ENCODE measurements around the gene AOPEP. TPM values are rescaled to one million over a fixed set of nuclear protein-coding genes. Genes with fewer than 3 reads are reported as not detected.

Gene AOPEP
- total RNA-seq, 1 experiment from 2014 or later = 41.0 TPM

GRCh38 chr9:94761481-94761880, 35.0 kb downstream of the AOPEP start:
- no peak for DNase-seq (ENCODE audit: low spot score)

GRCh38 chr9:94767331-94768072, 41.0 kb downstream of the AOPEP start:
- DNase-seq (ENCODE audit: low spot score) = peak; percentile 57

- DNase-seq (ENCODE audit: low spot score) = no peak
These were observed 42.3 kb downstream of the AOPEP start for GRCh38 chr9:94768766-94769165.

- DNase-seq (ENCODE audit: low spot score) = no peak
These were observed 43.8 kb downstream of the AOPEP start for GRCh38 chr9:94770334-94770733.

- DNase-seq (ENCODE audit: low spot score) = no peak
These were observed 44.6 kb downstream of the AOPEP start for GRCh38 chr9:94771096-94771495.

- DNase-seq (ENCODE audit: low spot score) = no peak
These were observed 45.6 kb downstream of the AOPEP start for GRCh38 chr9:94772144-94772543.

GRCh38 chr9:94772639-94773303, 46.3 kb downstream of the AOPEP start:
- DNase-seq (ENCODE audit: low spot score) = no peak

GRCh38 chr9:94773655-94774054, 47.2 kb downstream of the AOPEP start:
- DNase-seq (ENCODE audit: low spot score) = no peak

GRCh38 chr9:94778013-94778412, 51.5 kb downstream of the AOPEP start:
- DNase-seq (ENCODE audit: low spot score) = no peak

- DNase-seq (ENCODE audit: low spot score) = no peak
These were observed 52.5 kb downstream of the AOPEP start for GRCh38 chr9:94779031-94779430.

- DNase-seq (ENCODE audit: low spot score) = no peak
These were observed 53.3 kb downstream of the AOPEP start for GRCh38 chr9:94779693-94780290.

- DNase-seq (ENCODE audit: low spot score) = no peak
These were observed 54.0 kb downstream of the AOPEP start for GRCh38 chr9:94780516-94780950.

- no peak for DNase-seq (ENCODE audit: low spot score)
These were observed 56.0 kb downstream of the AOPEP start for GRCh38 chr9:94782355-94783101.

- DNase-seq (ENCODE audit: low spot score) = peak; percentile 95
These were observed 56.7 kb downstream of the AOPEP start for GRCh38 chr9:94783102-94783682.

- no peak for DNase-seq (ENCODE audit: low spot score)
These were observed 57.4 kb downstream of the AOPEP start for GRCh38 chr9:94783928-94784327.

- DNase-seq (ENCODE audit: low spot score) = no peak
These were observed 59.0 kb downstream of the AOPEP start for GRCh38 chr9:94785215-94786169.

- DNase-seq (ENCODE audit: low spot score) = no peak
These were observed 60.1 kb downstream of the AOPEP start for GRCh38 chr9:94786586-94786985.

- no peak for DNase-seq (ENCODE audit: low spot score)
These were observed 60.8 kb downstream of the AOPEP start for GRCh38 chr9:94787266-94787665.

GRCh38 chr9:94788570-94789105, 62.1 kb downstream of the AOPEP start:
- no peak for DNase-seq (ENCODE audit: low spot score)

GRCh38 chr9:94791435-94791834, 64.9 kb downstream of the AOPEP start:
- DNase-seq (ENCODE audit: low spot score) = no peak

Data from A172 (cell line).